GM06990 (cell line): ENCODE results near the gene TSPAN4.

Source experiments
- DNase-seq: peaks from one replicate; pipeline ENCODE4 v3.0.0-alpha.2; 2011; ENCODE audit not compliant: insufficient read length; ENCODE audit errors: extremely low read depth
- H3K27me3 ChIP-seq: replicated peaks from 2 replicates; pipeline ENCODE4 v1.6.0; 2011; ENCODE audit warnings: low read length; ENCODE audit not compliant: control insufficient read depth, insufficient read depth
- H3K36me3 ChIP-seq: 2 replicates; pipeline ENCODE4 v1.5.1; 2011; ENCODE audit warnings: low read length; ENCODE audit not compliant: control insufficient read depth, insufficient read depth
- H3K4me3 ChIP-seq: replicated peaks from 2 replicates; pipeline ENCODE4 v1.5.1; 2011; ENCODE audit warnings: low read depth, mild to moderate bottlenecking, control low read depth, low read length
- CTCF ChIP-seq: IDR thresholded peaks from 2 replicates; pipeline ENCODE4 v1.5.1; 2011; ENCODE audit warnings: low read length, control low read depth, mild to moderate bottlenecking, inconsistent platforms; ENCODE audit not compliant: insufficient read depth, poor library complexity, severe bottlenecking

Gene TSPAN4

DNA sequence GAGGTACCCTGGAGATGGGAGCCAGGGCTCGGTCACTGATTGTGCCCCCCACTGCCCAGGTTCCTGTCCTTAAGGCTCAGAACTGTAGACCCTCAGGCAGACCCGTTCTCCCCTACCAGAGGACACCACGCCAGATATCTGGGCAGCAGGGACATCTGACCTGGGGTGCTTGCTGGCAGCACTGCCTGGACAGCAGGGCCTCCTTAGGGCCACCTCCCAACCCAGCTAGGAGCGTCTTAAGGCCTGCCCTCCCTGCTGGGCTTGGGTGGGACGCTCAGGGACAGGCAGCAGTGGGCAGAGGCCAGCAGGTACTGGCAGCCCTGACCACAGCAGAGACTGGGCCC is 3.4 kb upstream of the TSPAN4 start:
- H3K27me3 ChIP-seq: no peaks in the 10 kb centered on the region
- TF ChIP-seq CTCF: no peak
- H3K4me3 ChIP-seq: no peak overlapping the region
- DNase-seq: no peak
- peaks cover 25% of the 10 kb centered on the region for H3K36me3 ChIP-seq

DNA sequence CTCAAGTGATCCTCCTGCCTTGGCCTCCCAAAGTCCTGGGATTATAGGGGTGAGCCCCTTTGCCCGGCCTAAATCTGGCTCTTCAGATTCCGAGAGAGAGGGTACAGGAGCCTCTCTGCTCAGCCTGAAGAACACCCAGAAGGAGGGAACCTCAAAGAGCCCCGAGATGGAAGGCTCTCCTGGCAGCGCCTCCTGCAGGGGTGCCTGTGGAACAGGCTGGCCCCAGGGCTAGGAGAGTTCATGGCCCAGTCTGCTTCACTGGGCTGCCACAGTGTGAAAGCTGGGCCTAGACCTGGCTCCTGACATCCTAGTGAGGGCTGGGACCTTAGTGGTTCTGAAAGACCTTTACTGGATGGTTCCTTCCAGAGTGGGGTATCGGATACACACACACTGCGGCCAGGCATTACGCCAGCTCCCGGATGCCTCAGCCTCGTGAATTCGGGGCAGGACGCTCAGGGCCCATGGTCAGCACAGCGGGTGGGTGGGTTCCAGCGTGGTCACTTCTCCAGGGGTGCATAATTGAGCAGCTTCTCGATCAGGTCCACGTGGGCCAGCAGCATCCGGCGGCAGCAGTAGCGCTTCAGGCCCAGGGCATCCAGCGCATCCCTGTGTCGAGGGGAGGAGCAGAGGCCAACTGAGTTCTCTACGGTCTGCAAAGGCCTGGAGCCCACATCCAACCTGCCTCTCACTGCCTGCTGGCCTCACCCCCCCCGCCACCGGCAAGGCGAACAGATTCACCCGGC is 2.6 kb upstream of the TSPAN4 start:
- peak; percentile 26 for TF ChIP-seq CTCF
- peaks cover 25% of the 10 kb centered on the region for H3K36me3 ChIP-seq
- no peaks in the 10 kb centered on the region for H3K27me3 ChIP-seq
- no peak overlapping the region for H3K4me3 ChIP-seq
- no peak for DNase-seq

DNA sequence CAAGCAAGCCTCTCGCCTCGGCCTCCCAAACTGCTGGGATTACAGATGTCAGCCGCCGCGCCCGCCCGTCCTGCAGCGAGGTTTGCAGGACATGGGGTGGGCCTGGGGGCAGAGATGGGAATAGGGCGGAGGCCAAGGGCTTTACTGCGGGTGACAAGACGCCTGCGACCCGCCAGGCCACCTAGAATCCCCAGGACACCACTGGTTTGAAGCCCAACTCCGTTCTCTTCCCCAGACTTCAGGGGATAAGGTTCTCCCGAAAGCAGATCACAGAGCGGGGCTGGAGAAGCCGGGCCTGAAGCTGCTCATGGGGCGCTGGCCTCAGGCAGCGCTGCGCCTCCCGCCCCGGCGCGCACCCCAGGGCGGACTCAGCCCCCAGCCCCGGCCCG is 677 bp upstream of the TSPAN4 start:
- no peak for TF ChIP-seq CTCF
- Histone ChIP-seq H3K4me3 (peak overlapping the region; percentile 97), H3K36me3 (peaks cover 23% of the 10 kb centered on the region), H3K27me3 (no peaks in the 10 kb centered on the region)
- DNase-seq: no peak

GRCh38 chr11:843086-843734 is 558 bp downstream of the TSPAN4 start:
- no peaks in the 10 kb centered on the region for H3K27me3 ChIP-seq
- DNase-seq: no peak
- peaks cover 16% of the 10 kb centered on the region for H3K36me3 ChIP-seq
- TF ChIP-seq CTCF: peak; percentile 15
- peak overlapping the region; percentile 97 for H3K4me3 ChIP-seq

DNA sequence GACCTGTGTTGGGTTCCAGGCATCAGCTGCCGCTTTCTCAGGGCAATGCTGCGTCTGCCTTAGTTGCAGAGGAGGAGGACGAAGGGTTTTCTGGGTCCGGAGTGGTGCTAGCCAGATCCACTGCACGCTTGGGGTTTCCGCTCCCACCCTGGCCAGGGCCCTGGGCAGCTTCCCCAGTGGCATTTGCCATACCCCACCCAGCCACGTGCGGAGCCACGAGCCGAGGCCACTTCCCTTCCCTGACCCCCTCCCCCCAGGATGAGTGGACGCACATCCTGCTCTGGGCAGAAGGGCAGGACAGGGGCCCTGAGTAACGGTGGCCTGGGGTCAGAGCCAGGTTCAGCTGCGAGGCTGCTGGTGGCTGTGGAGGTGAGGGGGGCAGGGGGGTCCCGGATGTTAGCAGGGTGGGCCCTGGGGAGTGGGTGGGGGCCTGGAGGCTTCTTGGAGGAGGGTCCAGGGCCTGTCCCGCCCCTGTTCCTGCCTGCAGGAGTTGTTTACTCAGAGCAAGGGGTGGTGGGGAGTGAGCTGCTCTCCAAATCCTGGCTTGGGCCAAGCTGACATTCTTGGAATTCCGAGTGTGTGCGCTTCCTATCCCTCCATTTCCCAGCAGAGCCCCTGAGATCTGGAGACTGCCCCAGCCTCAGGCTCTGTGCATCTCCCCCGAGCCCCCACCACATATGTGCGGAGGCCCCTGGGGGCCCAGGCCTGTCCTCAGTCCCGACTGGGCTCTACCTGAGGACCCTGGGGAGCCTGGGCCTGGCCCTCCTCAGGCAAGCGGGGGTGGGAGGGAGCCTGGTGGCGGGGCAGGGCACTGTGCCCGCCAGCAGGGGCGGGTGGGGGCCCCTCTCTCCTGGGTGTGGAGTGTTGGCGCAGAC is 1.4 kb downstream of the TSPAN4 start:
- no peak for TF ChIP-seq CTCF
- Histone ChIP-seq H3K36me3 (peaks cover 9% of the 10 kb centered on the region), H3K4me3 (peak overlapping the region; percentile 97), H3K27me3 (no peaks in the 10 kb centered on the region)
- DNase-seq: no peak
